Naive B cell (primary cell): ENCODE measurements around the gene PRXL2B. TPM values are rescaled to one million over a fixed set of nuclear protein-coding genes. Genes with fewer than 3 reads are reported as not detected.
"Not testable (repeated sequence)": the region's sequence is repeated elsewhere in the genome, so short reads cannot be mapped to it uniquely, and the experiment has no call there.

Experiments used
- ATAC-seq, 2 donors: fragments of 150-1000 bp; cut with Tn5 transposase; 2 replicates each; pipeline ENCODE4 v1.10.0; 2021; ENCODE audit warnings: low read depth in 2 of 2, mild to moderate bottlenecking in 2 of 2, moderate library complexity in 2 of 2
- DNase-seq: peaks from one replicate; pipeline ENCODE4 v3.0.0; 2022
- H3K27ac Mint-ChIP-seq, 6 donors: one replicate each; pipeline ENCODE4 v1.8.0; 2020 to 2022; ENCODE audit warnings: mild to moderate bottlenecking in 6 of 6, mixed read lengths in 6 of 6, moderate library complexity in 5 of 6, inconsistent platforms in 2 of 6
- H3K27me3 Mint-ChIP-seq, 3 donors: one replicate each; pipeline ENCODE4 v1.8.0; 2021 to 2022; ENCODE audit warnings: mixed read lengths in 3 of 3, mild to moderate bottlenecking in 1 of 3
- H3K36me3 Mint-ChIP-seq, 2 donors: one replicate each; pipeline ENCODE4 v1.8.0; 2020 to 2022; ENCODE audit warnings: mixed read lengths in 2 of 2, inconsistent platforms in 1 of 2, mild to moderate bottlenecking in 1 of 2
- H3K4me1 Mint-ChIP-seq, 3 donors: one replicate each; pipeline ENCODE4 v1.8.0; 2020 to 2022; ENCODE audit warnings: mixed read lengths in 3 of 3, inconsistent platforms in 1 of 3, mild to moderate bottlenecking in 1 of 3, moderate library complexity in 1 of 3
- H3K4me3 Mint-ChIP-seq, 8 donors: one replicate each; pipeline ENCODE4 v1.8.0; 2020 to 2022; ENCODE audit warnings: mild to moderate bottlenecking in 8 of 8, mixed read lengths in 8 of 8, moderate library complexity in 8 of 8, inconsistent platforms in 2 of 8
- H3K9me3 Mint-ChIP-seq, 7 donors: one replicate each; pipeline ENCODE4 v1.8.0; 2020 to 2022; ENCODE audit warnings: mixed read lengths in 7 of 7, mild to moderate bottlenecking in 5 of 7, inconsistent platforms in 2 of 7, moderate library complexity in 1 of 7
- polyA plus RNA-seq, 6 donors: library from polyadenylated mRNA; unstranded; fragments of 300-500 nt; fragmentation: Illumina TruSeq; gene quantifications; one replicate each; pipeline ENCODE4 v1.2.3, GENCODE V29; 2021; ENCODE audit warnings: low read depth in 6 of 6

PRXL2B gene
- polyA plus RNA-seq, 6 donors from 2014 or later, result 11.6 to 18.6 (median 13.7) TPM

GRCh38 chr1:2617971-2618470 is 31.4 kb downstream of the PRXL2B start:
- H3K4me3 Mint-ChIP-seq, result no peak overlapping the region
- ATAC-seq (no peak), DNase-seq (no peak)
- H3K9me3 Mint-ChIP-seq, result peaks cover 16 to 78% (median 46%) of the 10 kb centered on the region in 7 donors
- H3K27ac Mint-ChIP-seq, result no peak overlapping the region
- peaks cover 15 to 57% (median 44%) of the 10 kb centered on the region in 3 donors for H3K27me3 Mint-ChIP-seq
- peaks cover 13 to 40% of the 10 kb centered on the region in 2 donors for H3K36me3 Mint-ChIP-seq
- peaks cover 0 to 1% (median 0%) of the 10 kb centered on the region in 3 donors for H3K4me1 Mint-ChIP-seq

- DNase-seq (no peak), ATAC-seq (no peak)
- Mint-ChIP-seq H3K27me3 (peaks cover 39 to 69% (median 64%) of the 10 kb centered on the region in 3 donors), H3K36me3 (peaks cover 7 to 28% of the 10 kb centered on the region in 2 donors), H3K4me3 (no peak overlapping the region), H3K4me1 (peaks cover 0 to 3% (median 0%) of the 10 kb centered on the region in 3 donors), H3K9me3 (peaks cover 6 to 34% (median 16%) of the 10 kb centered on the region in 7 donors), H3K27ac (no peak overlapping the region)
Observed at GRCh38 chr1:2623571-2624337, 37.2 kb downstream of the PRXL2B start.

DNA sequence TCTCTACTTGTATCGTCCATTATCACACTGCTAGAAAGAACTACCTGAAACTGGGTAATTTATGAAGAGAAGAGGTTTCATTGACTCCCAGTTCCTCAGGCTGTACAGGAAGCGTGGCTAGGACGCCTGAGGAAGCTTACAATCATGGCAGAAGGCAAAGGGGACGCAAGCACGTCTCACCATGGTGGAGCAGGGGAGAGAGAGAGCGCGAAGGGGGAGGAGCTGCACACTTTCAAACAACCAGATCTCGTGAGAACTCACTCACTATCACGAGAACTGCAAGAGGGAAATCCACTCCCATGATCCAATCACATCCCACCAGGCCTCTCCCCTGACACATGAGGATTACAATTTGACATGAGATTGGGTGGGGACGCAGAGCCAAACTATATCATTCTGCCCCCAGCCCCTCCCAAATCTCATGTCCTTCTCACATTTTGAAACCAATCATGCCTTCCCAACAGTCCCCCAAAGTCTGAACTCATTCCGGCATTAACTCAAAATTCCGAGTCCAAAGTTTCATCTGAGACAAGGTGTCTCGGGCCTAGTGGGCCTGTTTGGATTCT is 38.2 kb downstream of the PRXL2B start:
- Mint-ChIP-seq H3K9me3 (peaks cover 4 to 24% (median 13%) of the 10 kb centered on the region in 7 donors), H3K36me3 (peaks cover 3 to 22% of the 10 kb centered on the region in 2 donors), H3K4me1 (peaks cover 0 to 3% (median 0%) of the 10 kb centered on the region in 3 donors), H3K4me3 (no peak overlapping the region), H3K27me3 (peaks cover 36 to 70% (median 59%) of the 10 kb centered on the region in 3 donors), H3K27ac (no peak overlapping the region)
- DNase-seq (no peak), ATAC-seq (no peak)

- H3K27me3 Mint-ChIP-seq, result peaks cover 35 to 70% (median 54%) of the 10 kb centered on the region in 3 donors
- no peak overlapping the region for H3K4me3 Mint-ChIP-seq
- DNase-seq (no peak), ATAC-seq (no peak)
- peaks cover 0 to 17% of the 10 kb centered on the region in 2 donors for H3K36me3 Mint-ChIP-seq
- peaks cover 0 to 19% (median 8%) of the 10 kb centered on the region in 7 donors for H3K9me3 Mint-ChIP-seq
- no peak overlapping the region for H3K27ac Mint-ChIP-seq
- H3K4me1 Mint-ChIP-seq, result peaks cover 0 to 3% (median 0%) of the 10 kb centered on the region in 3 donors
Observed at GRCh38 chr1:2625311-2625710, 38.7 kb downstream of the PRXL2B start.

DNA sequence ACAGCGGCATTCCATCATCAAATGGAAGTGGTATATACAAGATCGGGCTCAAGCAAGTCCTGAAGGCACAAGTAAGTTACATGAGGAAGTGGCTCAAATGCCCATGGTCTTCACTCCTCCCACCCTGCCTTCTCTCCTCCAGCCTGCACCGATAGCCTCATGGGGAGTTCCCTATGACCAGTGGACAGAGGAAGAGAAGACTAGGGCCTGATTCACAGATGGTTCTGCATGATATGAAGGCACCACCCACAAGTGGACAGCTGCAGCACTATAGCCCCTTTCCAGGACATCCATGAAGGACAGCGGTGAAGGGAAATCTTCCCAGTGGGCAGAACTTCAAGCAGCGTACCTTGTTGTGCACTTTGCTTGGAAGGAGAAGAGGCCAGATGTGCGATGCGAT is 39.2 kb downstream of the PRXL2B start:
- H3K4me3 Mint-ChIP-seq, ATAC-seq, H3K27ac Mint-ChIP-seq, DNase-seq, H3K4me1 Mint-ChIP-seq: not testable (repeated sequence)
- Mint-ChIP-seq H3K9me3 (peaks cover 0 to 14% (median 6%) of the 10 kb centered on the region in 7 donors), H3K36me3 (peaks cover 0 to 15% of the 10 kb centered on the region in 2 donors), H3K27me3 (peaks cover 40 to 70% (median 52%) of the 10 kb centered on the region in 3 donors)

- Mint-ChIP-seq H3K27ac (no peak overlapping the region), H3K9me3 (peaks cover 0 to 2% (median 0%) of the 10 kb centered on the region in 7 donors), H3K4me1 (peaks cover 0 to 3% (median 0%) of the 10 kb centered on the region in 3 donors), H3K36me3 (peaks cover 0 to 7% of the 10 kb centered on the region in 2 donors), H3K4me3 (peak overlapping the region in 1 of 8 donors; percentile 32), H3K27me3 (peaks cover 41 to 76% (median 49%) of the 10 kb centered on the region in 3 donors)
- DNase-seq, result no peak
- ATAC-seq, result no peak
Observed at GRCh38 chr1:2627746-2628145, 41.2 kb downstream of the PRXL2B start.

- peaks cover 0 to 3% (median 0%) of the 10 kb centered on the region in 3 donors for H3K4me1 Mint-ChIP-seq
- H3K27ac Mint-ChIP-seq, result no peak overlapping the region
- H3K27me3 Mint-ChIP-seq, result peaks cover 41 to 82% (median 49%) of the 10 kb centered on the region in 3 donors
- peak overlapping the region in 2 of 8 donors; percentile 23 to 48 for H3K4me3 Mint-ChIP-seq
- ATAC-seq, result peak in 1 of 2 donors; percentile 16
- H3K9me3 Mint-ChIP-seq, result peaks cover 0 to 2% (median 0%) of the 10 kb centered on the region in 7 donors
- DNase-seq, result no peak
- H3K36me3 Mint-ChIP-seq, result peaks cover 0 to 7% of the 10 kb centered on the region in 2 donors
Observed at GRCh38 chr1:2628191-2628932, 41.8 kb downstream of the PRXL2B start.

DNA sequence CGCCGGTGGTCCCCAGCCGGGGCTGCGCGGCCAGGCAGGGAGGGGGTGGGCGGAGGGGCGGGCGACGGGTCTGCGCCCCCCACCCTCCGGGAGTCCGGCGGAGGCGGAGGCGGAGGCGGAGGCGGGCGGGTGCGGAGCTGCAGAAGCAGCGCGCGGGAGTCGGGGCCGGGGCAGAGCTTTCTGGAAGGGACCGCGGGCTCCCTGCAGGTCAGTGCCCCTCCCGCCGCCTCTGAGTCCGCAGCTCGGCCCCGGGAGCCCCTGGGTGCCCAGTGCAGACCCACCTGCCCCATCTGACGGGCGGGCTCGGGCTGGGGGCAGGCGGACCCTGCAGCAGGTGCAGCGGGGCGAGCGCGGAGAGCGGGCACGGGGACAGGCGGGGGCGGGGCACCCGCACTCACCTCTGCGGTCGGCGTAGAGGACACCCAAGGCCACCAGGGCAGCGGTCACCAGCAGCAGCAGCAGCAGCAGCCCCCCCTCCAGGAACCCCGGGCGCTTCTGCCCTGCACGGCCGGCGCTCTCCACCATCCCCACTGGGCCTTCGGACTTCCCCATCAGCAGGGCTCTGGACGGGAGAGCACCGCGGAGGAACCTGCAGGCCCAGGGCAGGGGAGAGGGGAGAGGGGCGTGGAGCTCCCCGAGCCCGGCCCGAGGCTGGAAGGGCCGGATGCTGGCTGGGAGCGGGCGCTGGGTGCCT is 42.5 kb downstream of the PRXL2B start:
- no peak for DNase-seq
- H3K27ac Mint-ChIP-seq, result no peak overlapping the region
- H3K27me3 Mint-ChIP-seq, result peaks cover 37 to 80% (median 46%) of the 10 kb centered on the region in 3 donors

GRCh38 chr1:2629627-2630497 is 43.3 kb downstream of the PRXL2B start:
- no peak for ATAC-seq
- H3K9me3 Mint-ChIP-seq, result no peaks in the 10 kb centered on the region
- H3K27me3 Mint-ChIP-seq, result peaks cover 33 to 73% (median 38%) of the 10 kb centered on the region in 3 donors
- DNase-seq, result no peak
- H3K4me1 Mint-ChIP-seq, result peaks cover 0 to 3% (median 0%) of the 10 kb centered on the region in 3 donors
- peaks cover 0 to 7% of the 10 kb centered on the region in 2 donors for H3K36me3 Mint-ChIP-seq
- H3K27ac Mint-ChIP-seq, result peak overlapping the region in 1 of 6 donors; percentile 24
- peak overlapping the region in 6 of 8 donors; percentile 19 to 56 (median 34) for H3K4me3 Mint-ChIP-seq

More for the DNA sequence above, 42.5 kb downstream of the PRXL2B start:
- ATAC-seq, result no peak
- Mint-ChIP-seq H3K9me3 (peaks cover 0 to 2% (median 0%) of the 10 kb centered on the region in 7 donors), H3K36me3 (peaks cover 0 to 7% of the 10 kb centered on the region in 2 donors), H3K4me1 (peaks cover 0 to 3% (median 0%) of the 10 kb centered on the region in 3 donors), H3K4me3 (peak overlapping the region in 1 of 8 donors; percentile 31)

GRCh38 chr1:2630498-2631135 is 44.0 kb downstream of the PRXL2B start:
- Mint-ChIP-seq H3K27me3 (peaks cover 30 to 65% (median 31%) of the 10 kb centered on the region in 3 donors), H3K4me3 (peak overlapping the region in 3 of 8 donors; percentile 19 to 38 (median 22)), H3K4me1 (peaks cover 0 to 3% (median 0%) of the 10 kb centered on the region in 3 donors), H3K9me3 (no peaks in the 10 kb centered on the region), H3K27ac (peak overlapping the region in 2 of 6 donors; percentile 27 to 91), H3K36me3 (peaks cover 0 to 6% of the 10 kb centered on the region in 2 donors)
- DNase-seq, result no peak
- no peak for ATAC-seq
